B cell (primary cell): ENCODE measurements around the gene CNTN4. TPM values are rescaled to one million over a fixed set of nuclear protein-coding genes. Genes with fewer than 3 reads are reported as not detected.

Experiments
- ATAC-seq: fragments of 200-7000 bp; cut with Tn5 transposase; one replicate; pipeline ENCODE4 v1.10.0; 2021; ENCODE audit warnings: low read depth, mild to moderate bottlenecking, moderate number of reproducible peaks, moderate library complexity
- CTCF ChIA-PET: fragments of 350-600 bp; sonication (Branson Sonifier 250); formaldehyde crosslinking; loops from one replicate; lab custom pipeline; 2021; ENCODE audit warnings: antibody characterized with exemption, inconsistent platforms; lab: Charles Lee
- POLR2A ChIA-PET: fragments of 350-600 bp; sonication (Branson Sonifier 250); formaldehyde crosslinking; loops from one replicate; lab custom pipeline; 2021; ENCODE audit warnings: antibody characterized with exemption; lab: Charles Lee
- DNase-seq: peaks from one replicate; pipeline ENCODE4 v3.0.0; 2013
- H2AFZ ChIP-seq: 2 replicates; pipeline ENCODE4 v1.6.1; 2012; ENCODE audit warnings: mild to moderate bottlenecking, low read depth, low read length; ENCODE audit not compliant: insufficient read depth, poor library complexity, severe bottlenecking
- H3K27ac ChIP-seq, 2 donors: 1 replicate in 1 of 2; 2 replicates in 1 of 2; pipeline ENCODE4 v1.5.1; 2012 to 2013; ENCODE audit warnings: low read length in 2 of 2, mild to moderate bottlenecking in 2 of 2, moderate library complexity in 1 of 2
- H3K27me3 ChIP-seq, 4 experiments: fragments of 200-600 bp in 1 of 4; sonication (generic) in 1 of 4; replicated peaks in 1 of 4; 1 replicate in 2 of 4; 2 replicates in 2 of 4; pipeline versions ENCODE4 v1.6.1 to v1.7.0; 2013 to 2016; ENCODE audit warnings: low read length in 3 of 4, mild to moderate bottlenecking in 2 of 4, mixed read lengths in 1 of 4, moderate library complexity in 1 of 4; ENCODE audit not compliant: insufficient read depth in 4 of 4, control insufficient read depth in 3 of 4; ENCODE audit errors: control extremely low read depth in 1 of 4
- H3K36me3 ChIP-seq, 2 experiments: replicated peaks in 1 of 2; 1 replicate in 1 of 2; 2 replicates in 1 of 2; pipeline versions ENCODE4 v1.6.1 to v1.7.1; 2013; ENCODE audit warnings: low read length in 1 of 2; ENCODE audit not compliant: insufficient read depth in 2 of 2, control insufficient read depth in 1 of 2; ENCODE audit errors: control extremely low read depth in 1 of 2, extremely low read depth in 1 of 2
- H3K4me1 ChIP-seq, 2 donors: fragments of 200-600 bp in 1 of 2; sonication (generic) in 1 of 2; 1 replicate in 1 of 2; 2 replicates in 1 of 2; pipeline versions ENCODE4 v1.5.1 to v1.6.1; 2013 to 2017; ENCODE audit warnings: low read length in 2 of 2; ENCODE audit not compliant: control insufficient read depth in 2 of 2, insufficient read depth in 2 of 2
- H3K4me2 ChIP-seq: replicated peaks from 2 replicates; pipeline ENCODE3; 2012; ENCODE audit warnings: mild to moderate bottlenecking, low read depth, low read length; ENCODE audit not compliant: poor library complexity, severe bottlenecking
- H3K4me3 ChIP-seq, 5 experiments: fragments of 200-600 bp in 1 of 5; sonication (generic) in 1 of 5; 1 replicate in 3 of 5; 2 replicates in 2 of 5; pipeline versions ENCODE4 v1.5.1 to v1.7.0; 2011 to 2016; ENCODE audit warnings: low read length in 4 of 5, mild to moderate bottlenecking in 4 of 5, low read depth in 2 of 5, control low read depth in 1 of 5, moderate library complexity in 1 of 5; ENCODE audit not compliant: insufficient read depth in 1 of 5; ENCODE audit errors: control extremely low read depth in 1 of 5, extremely low read depth in 1 of 5
- H3K79me2 ChIP-seq: fragments of 200-600 bp; sonication (generic); one replicate; pipeline ENCODE4 v1.6.0; 2016; ENCODE audit warnings: low read length; ENCODE audit not compliant: control insufficient read depth, insufficient read depth
- H3K9ac ChIP-seq: fragments of 200-600 bp; sonication (generic); 2 replicates; pipeline ENCODE4 v1.6.1; 2017; ENCODE audit warnings: mild to moderate bottlenecking, low read length, moderate library complexity
- H3K9me3 ChIP-seq, 3 donors: one replicate each; pipeline versions ENCODE4 v1.6.1 to v1.7.1; 2013; ENCODE audit warnings: low read length in 2 of 3; ENCODE audit not compliant: control insufficient read depth in 2 of 3, insufficient read depth in 1 of 3; ENCODE audit errors: control extremely low read depth in 1 of 3
- H4K20me1 ChIP-seq: 2 replicates; pipeline ENCODE4 v1.6.0; 2012; ENCODE audit warnings: mild to moderate bottlenecking, low read length; ENCODE audit not compliant: insufficient read depth, control insufficient read depth, poor library complexity, severe bottlenecking
- H3K27ac Mint-ChIP-seq: one replicate; pipeline ENCODE4 v1.8.0; 2021; ENCODE audit warnings: mixed read lengths
- H3K27me3 Mint-ChIP-seq: one replicate; pipeline ENCODE4 v1.8.0; 2021; ENCODE audit warnings: mixed read lengths
- H3K4me1 Mint-ChIP-seq: one replicate; pipeline ENCODE4 v1.8.0; 2021; ENCODE audit warnings: mixed read lengths
- H3K4me3 Mint-ChIP-seq: one replicate; pipeline ENCODE4 v1.8.0; 2021; ENCODE audit warnings: mixed read lengths
- H3K9me3 Mint-ChIP-seq: one replicate; pipeline ENCODE4 v1.8.0; 2022; ENCODE audit warnings: mixed read lengths; ENCODE audit not compliant: insufficient read depth
- CTCF ChIP-seq: fragments of 200-600 bp; IDR thresholded peaks from one replicate; pipeline ENCODE4 v1.8.0; 2022; ENCODE audit warnings: antibody characterized with exemption, mild to moderate bottlenecking
- EZH2 ChIP-seq: IDR thresholded peaks from 2 replicates; pipeline ENCODE4 v1.6.1; 2012; ENCODE audit warnings: borderline replicate concordance, low read depth, mild to moderate bottlenecking, moderate library complexity, low read length; ENCODE audit not compliant: insufficient read depth, poor library complexity, severe bottlenecking
- WGBS: methylation state at CpG from one replicate; pipeline ENCODE4 v1.1.5; 2013; ENCODE audit warnings: missing lambda C conversion rate; ENCODE audit not compliant: insufficient coverage; 5-methylcytosine and 5-hydroxymethylcytosine counted together
- intact Hi-C: fragments of 100-400 bp; cut with micrococcal nuclease; formaldehyde crosslinking; loops from one replicate; pipeline ENCODE4 v1.10.0; 2022
- polyA plus RNA-seq: library from polyadenylated mRNA; depleted of rRNA; stranded (reverse); fragments of >200 nt; gene quantifications from 2 replicates; pipeline ENCODE4 v1.2.3, GENCODE V29; 2012
- total RNA-seq, 2 donors: library from RNA; stranded (reverse); fragments of 120-200 nt in 1 of 2; gene quantifications; 1 replicate in 1 of 2; 2 replicates in 1 of 2; pipeline versions ENCODE4 v1.2.3 to v1.2.4, GENCODE V29; 2013 to 2022

The CNTN4 gene
- total and polyA plus RNA-seq, 2 donors (not counting 1 experiment from before 2014, with no cell fraction given): 0.05 TPM; not detected in 1

- H3K27ac ChIP-seq: no peak overlapping the region
- no peaks in the 10 kb centered on the region for H3K4me1 Mint-ChIP-seq
- H3K79me2 ChIP-seq: no peaks in the 10 kb centered on the region
- H3K9ac ChIP-seq: no peak overlapping the region
- ChIA-PET CTCF (no interaction called here), POLR2A (no interaction called here)
- DNase-seq: no peak
- H3K27me3 ChIP-seq: no peaks in the 10 kb centered on the region
- TF ChIP-seq EZH2 (no peak), CTCF (no peak)
- no peak for ATAC-seq
- no peaks in the 10 kb centered on the region for H4K20me1 ChIP-seq
- no peaks in the 10 kb centered on the region for H3K9me3 Mint-ChIP-seq
- no peak overlapping the region for H2AFZ ChIP-seq
- no peaks in the 10 kb centered on the region for H3K4me1 ChIP-seq
- no peaks in the 10 kb centered on the region for H3K36me3 ChIP-seq
- no peak overlapping the region for H3K4me2 ChIP-seq
- H3K27ac Mint-ChIP-seq: no peak overlapping the region
- intact Hi-C loops: no loop called here
- H3K27me3 Mint-ChIP-seq: no peaks in the 10 kb centered on the region
- H3K9me3 ChIP-seq: no peaks in the 10 kb centered on the region
- no peak overlapping the region for H3K4me3 Mint-ChIP-seq
- WGBS: no CpG with 5 or more reads among the region's 1 CpG
- H3K4me3 ChIP-seq: no peak overlapping the region
These were observed 175.9 kb downstream of the CNTN4 start for GRCh38 chr3:2274526-2274925.

- Histone ChIP-seq H3K79me2 (no peaks in the 10 kb centered on the region), H3K27ac (no peak overlapping the region), H4K20me1 (no peaks in the 10 kb centered on the region), H3K4me2 (no peak overlapping the region), H3K4me3 (no peak overlapping the region), H3K36me3 (no peaks in the 10 kb centered on the region), H3K9ac (no peak overlapping the region), H2AFZ (no peak overlapping the region), H3K9me3 (no peaks in the 10 kb centered on the region), H3K4me1 (no peaks in the 10 kb centered on the region), H3K27me3 (no peaks in the 10 kb centered on the region)
- no peak overlapping the region for H3K4me3 Mint-ChIP-seq
- DNase-seq (no peak), ATAC-seq (no peak)
- H3K4me1 Mint-ChIP-seq: no peaks in the 10 kb centered on the region
- no peak overlapping the region for H3K27ac Mint-ChIP-seq
- TF ChIP-seq CTCF: no peak
- POLR2A ChIA-PET: no interaction called here
- intact Hi-C loops: no loop called here
- H3K9me3 Mint-ChIP-seq: no peaks in the 10 kb centered on the region
- no peaks in the 10 kb centered on the region for H3K27me3 Mint-ChIP-seq
- CTCF ChIA-PET: interaction anchor here (0.6 kb wide), 1 partner anchor 16 kb away, joined by 3 read pairs; no protein-coding TSS in a partner anchor
These were observed 185.2 kb downstream of the CNTN4 start for GRCh38 chr3:2283818-2284217.
